ENCODE data around the gene DNAJB1. TPM values are rescaled to one million over a fixed set of nuclear protein-coding genes. Genes with fewer than 3 reads are reported as not detected.

The DNAJB1 gene
- total RNA-seq, 1 experiment from 2014 or later, result 122 TPM

GRCh38 chr19:14476673-14477401 is 41.4 kb downstream of the DNAJB1 start:
- TF ChIP-seq CTCF (conservative IDR thresholded peaks at IDR 0.05; ENCODE audit: low read depth, low read length) (no peak), EZH2 (IDR thresholded peaks at IDR 0.05; ENCODE audit: borderline replicate concordance, low read depth, low read length, poor library complexity, severe bottlenecking) (no peak)
- intact Hi-C loops (cut with micrococcal nuclease; ENCODE audit: unreplicated experiment), result loop anchor here (5.0 kb wide), 1 partner anchor 115 kb away; no protein-coding TSS in a partner anchor
- CTCF ChIA-PET, result no interaction called here
- Histone ChIP-seq H3K27me3 (replicated peaks; ENCODE audit: insufficient read depth, low read depth, low read length, poor library complexity) (no peaks in the 10 kb centered on the region), H3K27ac (ENCODE audit: low read depth, low read length, poor library complexity, severe bottlenecking) (peak overlapping the region; percentile 43), H3K36me3 (ENCODE audit: insufficient read depth, low read length, poor library complexity, severe bottlenecking) (peaks cover 12% of the 10 kb centered on the region), H3K4me3 (ENCODE audit: low read depth, low read length, poor library complexity, severe bottlenecking) (no peak overlapping the region), H3K9me3 (ENCODE audit: low read depth, low read length, poor library complexity, severe bottlenecking) (no peaks in the 10 kb centered on the region), H3K4me1 (ENCODE audit: insufficient read depth, low read length, poor library complexity, severe bottlenecking) (peaks cover 36% of the 10 kb centered on the region)
- no TSS peak for BruUV-seq (replicated peaks)
- POLR2A ChIA-PET (ENCODE audit: low non-redundant PET), result interaction anchor here (0.6 kb wide), 1 partner anchor 293 kb away, joined by 3 read pairs; no protein-coding TSS in a partner anchor
- peak; percentile 65 for DNase-seq (ENCODE audit: low spot score)

GRCh38 chr19:14476327-14476672 is 41.9 kb downstream of the DNAJB1 start:
- Histone ChIP-seq H3K4me3 (ENCODE audit: low read depth, low read length, poor library complexity, severe bottlenecking) (no peak overlapping the region), H3K9me3 (ENCODE audit: low read depth, low read length, poor library complexity, severe bottlenecking) (no peaks in the 10 kb centered on the region), H3K4me1 (ENCODE audit: insufficient read depth, low read length, poor library complexity, severe bottlenecking) (peaks cover 37% of the 10 kb centered on the region), H3K27me3 (replicated peaks; ENCODE audit: insufficient read depth, low read depth, low read length, poor library complexity) (no peaks in the 10 kb centered on the region), H3K27ac (ENCODE audit: low read depth, low read length, poor library complexity, severe bottlenecking) (no peak overlapping the region), H3K36me3 (ENCODE audit: insufficient read depth, low read length, poor library complexity, severe bottlenecking) (peaks cover 12% of the 10 kb centered on the region)
- no peak for DNase-seq (ENCODE audit: low spot score)
- POLR2A ChIA-PET (ENCODE audit: low non-redundant PET), result no interaction called here
- CTCF ChIA-PET, result no interaction called here
- intact Hi-C loops (cut with micrococcal nuclease; ENCODE audit: unreplicated experiment), result loop anchor here (5.0 kb wide), 1 partner anchor 114 kb away; no protein-coding TSS in a partner anchor
- no peak for TF ChIP-seq CTCF (conservative IDR thresholded peaks at IDR 0.05; ENCODE audit: low read depth, low read length)
- BruUV-seq (replicated peaks), result no TSS peak

- Histone ChIP-seq H3K4me3 (ENCODE audit: low read depth, low read length, poor library complexity, severe bottlenecking) (no peak within 1 kb of the TSS), H3K36me3 (ENCODE audit: insufficient read depth, low read length, poor library complexity, severe bottlenecking) (peaks cover 12% of the 10 kb centered on the region), H3K9me3 (ENCODE audit: low read depth, low read length, poor library complexity, severe bottlenecking) (no peaks in the 10 kb centered on the region), H3K27ac (ENCODE audit: low read depth, low read length, poor library complexity, severe bottlenecking) (peak within 1 kb of the TSS; percentile 74), H3K4me1 (ENCODE audit: insufficient read depth, low read length, poor library complexity, severe bottlenecking) (peaks cover 37% of the 10 kb centered on the region), H3K27me3 (replicated peaks; ENCODE audit: insufficient read depth, low read depth, low read length, poor library complexity) (no peaks in the 10 kb centered on the region)
- BruUV-seq (replicated peaks), result no TSS peak
- intact Hi-C loops (cut with micrococcal nuclease; ENCODE audit: unreplicated experiment), result loop anchor here (5.0 kb wide), 1 partner anchor 113 kb away; no protein-coding TSS in a partner anchor
- CTCF ChIA-PET, result interaction anchor here (0.6 kb wide), 1 partner anchor 63 kb away, joined by 3 read pairs; no protein-coding TSS in a partner anchor
- TF ChIP-seq CTCF (conservative IDR thresholded peaks at IDR 0.05; ENCODE audit: low read depth, low read length), result peak; percentile 57
- TF ChIP-seq EZH2 (IDR thresholded peaks at IDR 0.05; ENCODE audit: borderline replicate concordance, low read depth, low read length, poor library complexity, severe bottlenecking), result no peak
- DNase-seq (ENCODE audit: low spot score), result peak; percentile 57
- POLR2A ChIA-PET (ENCODE audit: low non-redundant PET), result no interaction called here
Observed at GRCh38 chr19:14475251-14476073, 42.7 kb downstream of the DNAJB1 start, which contains the start of gene PTGER1. TSS of gene PTGER1 (minus strand) at chr19:14475354. CDS start at chr19:14474320, 1,034 bp downstream.

Measured in A673 (cell line).